Adrenal gland (tissue), 5 donors: Measurements from ENCODE around the gene TRIP10.

ENCODE experiments used
- POLR2A ChIP-seq, 2 donors: fragments of 450-650 bp; IDR thresholded peaks; one replicate each; pipeline ENCODE4 v1.6.1; 2017; ENCODE audit warnings: antibody characterized with exemption in 2 of 2, mild to moderate bottlenecking in 2 of 2, moderate library complexity in 1 of 2
- TF ChIP-seq, protein P1 (sequence below), 6 experiments: fragments of 450-650 bp in 4 of 6; fragments of 200-600 bp in 2 of 6; sonication (generic) in 1 of 6; IDR thresholded peaks; 1 replicate in 5 of 6; 2 replicates in 1 of 6; pipeline versions ENCODE4 v1.5.1 to v1.8.0; 2016 to 2021; ENCODE audit warnings: antibody characterized with exemption in 6 of 6, mild to moderate bottlenecking in 2 of 6, moderate library complexity in 1 of 6
- donor health status: DM: no; HTN: no; CAD: no.

DNA sequence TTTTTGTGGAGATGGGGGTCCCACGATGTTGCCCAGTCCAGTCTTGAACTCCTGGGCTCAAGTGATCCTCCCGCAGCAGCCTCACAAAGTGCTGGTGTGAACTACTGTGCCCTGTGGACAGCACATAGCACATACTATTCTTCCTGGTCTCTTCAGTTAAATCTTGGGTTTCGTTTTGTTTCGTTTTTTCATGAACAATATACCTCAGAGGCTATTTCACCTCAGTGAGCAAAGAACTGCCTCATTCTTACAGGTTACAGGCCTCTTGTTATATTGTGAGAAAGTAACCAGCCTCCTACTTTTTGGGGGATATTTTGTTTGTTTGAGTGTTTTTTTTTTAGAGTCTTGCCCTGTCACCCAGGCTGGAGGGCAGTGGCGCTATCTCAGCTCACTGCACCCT is 17.7 kb upstream of the TRIP10 start:
- TF ChIP-seq, protein P1, sequence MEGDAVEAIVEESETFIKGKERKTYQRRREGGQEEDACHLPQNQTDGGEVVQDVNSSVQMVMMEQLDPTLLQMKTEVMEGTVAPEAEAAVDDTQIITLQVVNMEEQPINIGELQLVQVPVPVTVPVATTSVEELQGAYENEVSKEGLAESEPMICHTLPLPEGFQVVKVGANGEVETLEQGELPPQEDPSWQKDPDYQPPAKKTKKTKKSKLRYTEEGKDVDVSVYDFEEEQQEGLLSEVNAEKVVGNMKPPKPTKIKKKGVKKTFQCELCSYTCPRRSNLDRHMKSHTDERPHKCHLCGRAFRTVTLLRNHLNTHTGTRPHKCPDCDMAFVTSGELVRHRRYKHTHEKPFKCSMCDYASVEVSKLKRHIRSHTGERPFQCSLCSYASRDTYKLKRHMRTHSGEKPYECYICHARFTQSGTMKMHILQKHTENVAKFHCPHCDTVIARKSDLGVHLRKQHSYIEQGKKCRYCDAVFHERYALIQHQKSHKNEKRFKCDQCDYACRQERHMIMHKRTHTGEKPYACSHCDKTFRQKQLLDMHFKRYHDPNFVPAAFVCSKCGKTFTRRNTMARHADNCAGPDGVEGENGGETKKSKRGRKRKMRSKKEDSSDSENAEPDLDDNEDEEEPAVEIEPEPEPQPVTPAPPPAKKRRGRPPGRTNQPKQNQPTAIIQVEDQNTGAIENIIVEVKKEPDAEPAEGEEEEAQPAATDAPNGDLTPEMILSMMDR (IDR thresholded peaks at IDR 0.05): no peak
- TF ChIP-seq POLR2A (IDR thresholded peaks at IDR 0.05): no peak
